ENCODE data around the gene RADIL. TPM values are rescaled to one million over a fixed set of nuclear protein-coding genes. Genes with fewer than 3 reads are reported as not detected.

The RADIL gene
- total RNA-seq, 3 donors from 2014 or later = 0.08 to 0.32 (median 0.23) TPM

DNA sequence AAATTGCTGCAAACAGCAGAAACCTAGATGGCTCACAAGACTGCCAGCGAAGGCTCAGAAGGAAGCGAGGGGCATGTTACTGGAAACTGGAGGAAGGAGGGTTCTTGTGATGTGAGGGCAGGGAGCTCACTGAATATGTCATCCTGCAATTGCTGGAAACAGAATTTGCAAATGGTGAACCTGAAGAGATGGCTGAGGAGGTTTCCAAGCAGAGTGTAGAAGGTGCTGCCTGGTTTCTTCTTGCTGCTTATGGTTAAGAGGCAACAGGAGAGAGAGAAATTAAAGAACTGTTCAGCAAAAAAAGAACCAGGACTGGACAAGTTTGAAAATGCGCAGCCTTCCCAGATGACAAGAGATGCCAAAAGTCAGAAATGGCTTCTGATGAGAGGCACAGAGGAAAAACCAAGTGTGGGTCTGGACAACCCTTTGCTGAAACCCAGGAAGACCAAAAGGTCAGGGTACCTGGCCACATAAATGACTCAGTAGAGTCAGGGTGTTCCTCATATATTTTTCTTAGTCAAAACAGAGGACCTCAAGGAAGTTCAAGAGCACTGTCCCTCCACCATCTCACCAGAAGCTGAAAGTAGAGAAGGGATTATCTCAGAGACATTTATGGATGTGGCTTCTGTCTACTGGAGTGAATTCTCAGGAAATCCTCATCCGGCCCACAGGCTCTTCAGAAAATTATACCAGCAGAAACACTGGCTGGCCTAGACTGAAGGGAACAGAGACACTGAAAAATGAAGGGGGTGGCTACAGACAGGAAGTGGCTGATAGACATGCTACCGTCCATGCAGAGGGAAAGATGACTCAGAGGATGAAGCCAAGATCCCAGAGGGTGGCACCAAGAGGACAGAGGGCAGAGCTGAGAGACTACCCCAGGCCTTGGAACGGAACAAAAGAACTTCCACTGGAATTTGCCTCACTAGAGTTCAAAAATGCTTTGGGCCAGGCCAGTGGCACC lies 31.8 kb downstream of the RADIL start:
- DNase-seq (no peak), ATAC-seq (no peak)
- H3K36me3 Mint-ChIP-seq (ENCODE audit: insufficient read depth) = no peaks in the 10 kb centered on the region
- peaks cover 4% of the 10 kb centered on the region for H3K9me3 Mint-ChIP-seq
- H3K4me1 Mint-ChIP-seq (ENCODE audit: low read depth) = no peaks in the 10 kb centered on the region
- H3K27me3 Mint-ChIP-seq (ENCODE audit: low read depth) = peaks cover 15% of the 10 kb centered on the region
- no peak overlapping the region for H3K4me3 Mint-ChIP-seq

DNA sequence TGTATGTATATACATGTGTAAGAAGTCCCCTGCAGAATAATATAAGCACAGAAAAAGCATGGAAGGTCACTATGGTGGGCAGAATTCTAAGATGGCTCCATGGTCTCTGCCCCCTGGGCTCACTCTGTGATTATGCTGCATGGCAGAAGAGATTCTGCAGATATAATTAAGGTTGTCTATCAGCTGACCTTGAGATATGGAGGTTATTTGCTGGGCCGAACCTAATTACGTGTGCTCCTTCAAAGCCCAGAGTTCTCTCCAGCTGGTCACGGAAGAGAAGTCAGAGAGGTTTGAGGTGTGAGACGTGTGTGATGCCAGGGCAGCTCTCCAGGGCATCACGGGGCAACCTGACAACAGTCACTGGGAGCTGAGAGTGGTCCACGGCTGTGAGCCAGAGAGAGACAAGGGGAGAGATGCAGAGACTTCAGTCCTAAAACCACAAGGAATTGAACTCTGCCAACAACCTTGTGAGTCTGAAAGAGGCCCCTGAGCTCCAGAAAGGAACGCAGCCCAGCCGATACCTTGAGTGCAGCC lies 33.2 kb downstream of the RADIL start:
- H3K4me1 Mint-ChIP-seq (ENCODE audit: low read depth) = peaks cover 4% of the 10 kb centered on the region
- no peak overlapping the region for H3K4me3 Mint-ChIP-seq
- H3K9me3 Mint-ChIP-seq = peaks cover 4% of the 10 kb centered on the region
- no peaks in the 10 kb centered on the region for H3K36me3 Mint-ChIP-seq (ENCODE audit: insufficient read depth)
- DNase-seq (no peak), ATAC-seq (no peak)
- H3K27me3 Mint-ChIP-seq (ENCODE audit: low read depth) = peaks cover 20% of the 10 kb centered on the region

DNA sequence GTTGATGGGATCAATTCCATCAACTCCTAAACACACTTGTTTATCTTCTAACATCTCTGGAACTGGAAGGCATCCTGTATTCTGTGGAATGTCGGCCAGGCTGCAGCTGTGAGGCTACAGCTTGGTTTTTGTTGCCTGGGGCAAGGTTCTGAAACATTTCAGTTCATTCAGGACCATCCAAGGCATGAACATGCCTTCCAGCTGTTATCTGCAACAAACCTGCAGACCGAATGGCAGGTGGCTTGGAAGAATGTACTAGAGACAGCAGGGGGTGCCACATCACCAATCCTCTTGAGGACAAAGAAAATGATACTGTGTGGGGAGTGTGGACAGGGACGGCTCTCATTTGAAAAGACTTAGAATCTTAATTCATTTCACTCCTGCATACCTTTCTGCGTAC lies 34.1 kb downstream of the RADIL start:
- ATAC-seq (no peak), DNase-seq (no peak)
- Mint-ChIP-seq H3K4me3 (no peak overlapping the region), H3K4me1 (ENCODE audit: low read depth) (peaks cover 4% of the 10 kb centered on the region), H3K27me3 (ENCODE audit: low read depth) (peaks cover 22% of the 10 kb centered on the region), H3K9me3 (peaks cover 4% of the 10 kb centered on the region), H3K36me3 (ENCODE audit: insufficient read depth) (no peaks in the 10 kb centered on the region)

DNA sequence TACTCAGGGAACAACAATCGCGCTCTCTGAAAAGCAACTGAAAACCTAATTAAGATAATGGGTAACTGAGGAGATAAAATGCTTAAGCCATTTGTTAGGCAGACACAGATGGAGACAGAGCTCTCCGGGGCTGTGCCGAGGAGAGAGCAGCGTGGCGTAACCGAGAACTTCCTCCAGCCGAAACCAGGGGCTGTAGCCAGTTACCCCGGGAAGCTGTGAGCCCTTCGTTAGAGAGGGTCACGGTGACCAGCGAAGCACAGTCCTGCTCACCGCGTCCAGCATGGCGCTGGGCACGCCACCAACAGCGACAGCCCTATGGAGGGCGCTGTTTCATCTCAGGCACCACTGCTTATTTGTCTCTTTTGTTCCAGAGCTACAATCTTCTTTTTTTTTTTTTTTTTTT lies 37.8 kb downstream of the RADIL start:
- no peaks in the 10 kb centered on the region for H3K36me3 Mint-ChIP-seq (ENCODE audit: insufficient read depth)
- no peak overlapping the region for H3K4me3 Mint-ChIP-seq
- H3K4me1 Mint-ChIP-seq (ENCODE audit: low read depth) = peaks cover 4% of the 10 kb centered on the region
- H3K9me3 Mint-ChIP-seq = no peaks in the 10 kb centered on the region
- peaks cover 22% of the 10 kb centered on the region for H3K27me3 Mint-ChIP-seq (ENCODE audit: low read depth)
- ATAC-seq (no peak), DNase-seq (no peak)

DNA sequence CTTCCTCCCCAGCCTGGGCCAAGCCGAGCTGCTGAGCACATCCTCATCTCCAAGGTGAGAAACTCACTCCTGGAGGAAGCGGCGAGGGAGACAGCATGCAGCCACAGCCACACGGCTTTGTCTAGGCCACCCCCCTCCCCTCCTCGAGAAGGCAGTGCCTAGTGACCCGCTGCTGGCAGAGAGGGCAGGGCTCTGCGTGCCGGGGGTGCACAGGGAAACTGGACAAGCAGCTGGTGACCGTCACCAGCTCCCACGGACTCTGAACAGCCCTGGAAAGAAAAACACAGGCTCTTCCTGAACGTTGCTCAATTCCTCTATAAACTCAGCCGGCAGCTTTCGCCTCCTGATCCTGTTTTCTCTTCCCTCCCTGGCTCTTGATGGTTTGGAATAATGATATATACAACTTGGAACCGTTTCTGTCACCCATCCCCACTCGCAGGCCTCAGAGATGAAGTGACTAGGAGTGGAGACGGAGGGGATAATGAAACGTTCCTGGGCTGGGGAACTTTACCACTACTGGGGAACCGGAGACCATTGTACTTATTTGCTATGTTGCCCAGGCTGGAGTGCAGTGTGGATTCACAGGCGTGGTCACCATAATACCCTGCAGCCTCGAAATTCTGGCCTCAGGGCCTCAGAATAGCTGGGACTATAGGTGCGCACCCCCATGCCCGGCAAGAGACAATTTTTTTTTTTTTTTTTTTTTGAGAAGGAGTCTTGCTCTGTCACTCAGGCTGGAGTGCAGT lies 41.0 kb downstream of the RADIL start:
- ATAC-seq = no peak
- Mint-ChIP-seq H3K4me1 (ENCODE audit: low read depth) (peaks cover 4% of the 10 kb centered on the region), H3K36me3 (ENCODE audit: insufficient read depth) (no peaks in the 10 kb centered on the region), H3K4me3 (no peak overlapping the region), H3K27me3 (ENCODE audit: low read depth) (peaks cover 16% of the 10 kb centered on the region), H3K9me3 (no peaks in the 10 kb centered on the region)
- no peak for DNase-seq

DNA sequence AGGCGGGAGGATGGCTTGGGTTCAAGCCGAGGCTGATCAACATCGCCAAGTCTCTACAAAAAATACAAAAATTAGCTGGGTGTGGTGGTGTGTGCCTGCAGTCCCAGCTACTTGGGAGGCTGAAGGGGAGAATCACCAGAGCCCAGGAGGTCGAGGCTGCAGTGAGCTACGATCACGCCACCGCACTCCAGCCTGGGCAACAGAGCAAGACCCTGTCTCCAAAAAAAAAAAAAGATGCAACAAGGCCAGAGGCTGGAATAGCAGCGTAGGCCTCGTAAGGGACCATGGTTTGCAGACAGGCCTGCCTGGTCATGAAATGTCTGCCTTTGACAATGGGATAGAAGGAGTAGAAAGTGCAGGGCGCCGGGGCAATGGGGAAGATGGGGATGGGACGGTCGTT lies 41.7 kb downstream of the RADIL start:
- Mint-ChIP-seq H3K36me3 (ENCODE audit: insufficient read depth) (no peaks in the 10 kb centered on the region), H3K9me3 (no peaks in the 10 kb centered on the region), H3K27me3 (ENCODE audit: low read depth) (peaks cover 11% of the 10 kb centered on the region), H3K4me3 (no peak overlapping the region), H3K4me1 (ENCODE audit: low read depth) (peaks cover 4% of the 10 kb centered on the region)
- DNase-seq (no peak), ATAC-seq (no peak)

DNA sequence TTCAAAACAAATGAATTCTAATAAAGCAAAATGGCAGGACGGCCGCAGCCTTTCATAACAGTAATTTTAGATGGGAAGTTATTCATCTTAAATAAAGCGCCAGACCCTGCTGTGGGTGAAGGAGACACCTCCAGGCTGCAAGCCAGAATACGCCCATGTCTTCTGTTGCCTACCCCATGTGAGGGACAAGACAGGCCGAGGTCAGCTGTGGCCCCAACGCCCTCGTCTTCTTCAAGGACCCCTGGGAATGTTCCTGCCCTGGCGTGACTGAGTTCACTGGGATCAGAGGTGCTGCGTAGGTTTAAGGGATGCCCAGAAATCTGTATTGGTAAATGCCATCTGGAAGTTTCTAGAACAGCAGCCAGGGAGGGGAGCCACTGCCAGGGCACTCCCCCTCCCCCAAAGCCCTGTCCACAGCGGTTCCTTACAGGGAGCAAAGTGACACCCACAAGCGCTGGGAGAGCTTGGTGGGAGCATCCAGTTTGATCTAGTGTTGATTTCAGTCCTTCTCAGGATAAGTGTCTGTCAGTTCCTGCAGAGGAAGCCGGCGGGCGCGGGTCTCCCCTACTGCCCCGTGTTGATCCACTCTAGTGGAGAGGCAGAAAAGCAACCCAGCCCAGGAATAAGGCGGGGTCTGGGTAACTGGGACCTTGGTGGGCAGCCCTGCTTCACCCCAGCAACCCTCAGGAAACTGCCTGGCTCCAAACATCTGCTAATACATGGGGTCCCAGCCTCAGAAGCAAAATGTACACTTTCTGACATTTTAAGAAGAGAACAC lies 42.3 kb downstream of the RADIL start:
- ATAC-seq (no peak), DNase-seq (no peak)
- Mint-ChIP-seq H3K36me3 (ENCODE audit: insufficient read depth) (no peaks in the 10 kb centered on the region), H3K9me3 (no peaks in the 10 kb centered on the region), H3K27me3 (ENCODE audit: low read depth) (peaks cover 7% of the 10 kb centered on the region), H3K4me1 (ENCODE audit: low read depth) (peaks cover 4% of the 10 kb centered on the region), H3K4me3 (no peak overlapping the region)

DNA sequence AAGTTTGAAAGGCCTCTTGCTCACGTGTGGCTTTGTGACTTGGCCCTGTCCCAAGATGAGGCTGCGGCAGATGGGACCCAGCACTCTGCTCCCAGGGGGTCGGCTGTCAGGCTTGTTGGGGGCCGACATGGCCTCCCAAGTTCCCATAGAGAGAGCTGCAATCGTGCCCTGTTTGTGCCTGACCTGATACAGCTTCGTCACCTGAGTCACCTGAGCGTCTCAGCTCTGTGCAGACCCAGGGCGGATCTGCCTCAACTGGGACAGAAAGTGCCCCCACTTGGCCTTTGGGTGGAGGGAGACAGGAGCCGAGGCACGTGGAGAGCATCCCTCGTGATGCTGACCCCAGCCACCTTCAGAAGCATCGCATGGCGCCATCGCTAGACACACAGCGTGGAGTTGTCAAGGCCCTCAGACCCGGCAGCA lies 43.4 kb downstream of the RADIL start:
- no peak for DNase-seq
- no peak for ATAC-seq
- H3K4me3 Mint-ChIP-seq = no peak overlapping the region

DNA sequence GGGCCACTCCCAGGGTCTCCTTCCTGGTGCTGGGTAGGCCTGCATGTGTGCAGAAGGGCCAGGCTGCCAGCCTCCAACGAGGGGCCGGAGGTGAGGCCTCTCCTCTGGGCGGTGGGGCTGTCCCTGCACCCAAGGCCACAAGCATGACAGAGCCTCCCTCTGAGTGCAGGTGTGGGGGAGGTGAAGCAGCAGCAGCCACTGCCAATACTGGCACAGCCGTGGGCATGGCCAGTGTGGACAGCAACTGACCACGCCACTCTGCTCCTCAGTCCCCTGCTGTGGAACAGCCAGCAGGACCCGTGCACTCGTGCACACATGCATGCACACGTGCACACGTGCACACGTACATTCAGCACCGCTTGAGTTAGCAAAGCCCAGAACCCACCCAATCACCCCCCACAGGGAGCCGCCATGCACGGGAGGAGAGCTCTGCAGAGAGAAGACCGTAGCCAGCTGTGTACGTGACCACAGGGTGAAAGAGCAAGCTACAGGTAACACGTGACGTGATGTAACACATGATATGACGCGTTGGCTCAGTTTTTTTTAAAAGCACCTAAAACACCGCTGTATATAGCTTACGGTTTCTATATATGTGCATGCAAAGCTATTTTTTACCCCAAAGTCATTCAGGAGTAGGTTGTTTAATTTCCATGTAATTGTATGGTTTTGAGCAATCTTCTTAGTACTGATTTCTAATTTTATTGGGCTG lies 44.7 kb downstream of the RADIL start:
- H3K9me3 Mint-ChIP-seq = no peaks in the 10 kb centered on the region
- no peaks in the 10 kb centered on the region for H3K27me3 Mint-ChIP-seq (ENCODE audit: low read depth)
- no peak for DNase-seq
- no peak for ATAC-seq
- H3K4me1 Mint-ChIP-seq (ENCODE audit: low read depth) = no peaks in the 10 kb centered on the region
- H3K36me3 Mint-ChIP-seq (ENCODE audit: insufficient read depth) = no peaks in the 10 kb centered on the region
- no peak overlapping the region for H3K4me3 Mint-ChIP-seq

More for the DNA sequence above, 43.4 kb downstream of the RADIL start:
- Mint-ChIP-seq H3K27me3 (ENCODE audit: low read depth) (no peaks in the 10 kb centered on the region), H3K36me3 (ENCODE audit: insufficient read depth) (no peaks in the 10 kb centered on the region), H3K4me1 (ENCODE audit: low read depth) (no peaks in the 10 kb centered on the region), H3K9me3 (no peaks in the 10 kb centered on the region)

DNA sequence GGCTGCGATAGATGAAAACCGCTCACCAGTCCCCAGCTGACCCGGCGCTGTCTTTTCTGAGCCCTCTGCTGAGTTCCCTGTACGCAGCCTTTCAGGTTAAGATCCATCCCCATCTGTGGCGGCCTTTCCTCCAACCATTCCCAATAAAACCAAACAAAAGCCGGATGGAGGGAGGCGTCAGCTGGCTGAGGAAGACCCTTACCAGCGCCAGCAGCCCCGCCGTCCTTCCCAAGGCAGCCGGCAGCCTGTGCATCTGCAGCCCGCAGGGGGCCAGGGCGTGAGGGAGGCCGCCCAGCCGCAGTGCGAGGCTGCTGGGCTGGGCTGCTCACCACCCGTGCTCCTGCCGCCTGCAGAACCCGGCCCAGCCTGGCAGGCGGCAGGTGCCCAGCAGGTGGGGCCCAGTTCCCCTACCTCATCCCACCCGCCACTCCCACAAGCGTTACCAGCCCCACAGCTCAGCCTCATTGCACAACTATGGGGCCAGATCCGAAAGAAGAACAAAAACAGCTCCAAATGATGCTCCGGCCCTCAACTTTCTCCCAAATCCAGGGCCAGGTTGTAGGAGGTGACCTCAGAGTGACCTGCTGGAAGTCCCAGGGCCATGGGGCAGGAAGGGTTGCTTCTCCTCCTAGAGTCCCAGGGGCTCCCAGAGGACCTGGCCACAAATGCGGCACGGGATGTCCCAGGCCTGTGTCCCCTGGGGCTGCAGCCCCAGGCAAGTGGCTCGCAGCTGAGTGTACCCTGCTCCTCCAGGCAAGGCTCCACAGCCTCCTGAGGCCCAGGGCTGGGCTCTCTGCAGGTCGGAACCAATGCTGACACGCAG lies 45.5 kb downstream of the RADIL start:
- no peak for DNase-seq
- Mint-ChIP-seq H3K4me1 (ENCODE audit: low read depth) (no peaks in the 10 kb centered on the region), H3K36me3 (ENCODE audit: insufficient read depth) (no peaks in the 10 kb centered on the region), H3K27me3 (ENCODE audit: low read depth) (no peaks in the 10 kb centered on the region), H3K4me3 (no peak overlapping the region), H3K9me3 (no peaks in the 10 kb centered on the region)
- ATAC-seq = no peak

DNA sequence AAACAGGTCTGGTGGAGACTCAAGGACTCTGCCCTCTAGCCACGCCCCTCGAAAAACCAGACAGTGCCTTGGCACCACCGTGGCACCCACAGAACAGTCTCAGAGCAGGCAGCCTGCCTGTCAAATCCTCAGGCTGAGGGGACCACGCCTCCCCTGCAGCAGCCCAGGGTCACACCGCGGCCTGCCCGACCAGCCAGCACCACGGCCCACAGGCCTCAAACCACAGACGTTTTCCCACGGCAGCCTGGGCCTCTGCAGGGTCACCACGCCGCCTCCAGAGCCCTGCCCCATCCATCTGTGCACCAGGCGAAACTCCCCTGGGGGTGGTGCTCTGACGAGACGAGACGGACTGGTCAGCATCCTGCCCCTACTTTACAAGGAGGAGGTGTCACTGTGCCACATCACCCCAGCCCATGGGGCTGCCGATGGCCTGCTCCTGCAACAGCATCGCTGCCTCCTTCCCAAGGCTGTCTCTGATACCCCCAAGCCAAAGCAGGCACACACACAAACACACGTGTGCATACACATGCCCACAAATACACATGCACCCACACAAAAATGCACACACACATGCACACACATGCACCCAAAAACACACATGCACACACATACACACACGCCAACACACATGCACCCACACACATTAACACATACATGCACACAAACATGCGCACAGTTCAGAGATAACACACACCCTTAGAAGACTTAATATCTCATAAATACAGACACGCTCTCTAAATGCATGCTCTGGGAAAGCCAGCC lies 46.3 kb downstream of the RADIL start:
- Mint-ChIP-seq H3K9me3 (no peaks in the 10 kb centered on the region), H3K4me1 (ENCODE audit: low read depth) (no peaks in the 10 kb centered on the region), H3K27me3 (ENCODE audit: low read depth) (no peaks in the 10 kb centered on the region), H3K36me3 (ENCODE audit: insufficient read depth) (no peaks in the 10 kb centered on the region), H3K4me3 (no peak overlapping the region)
- ATAC-seq (no peak), DNase-seq (no peak)

DNA sequence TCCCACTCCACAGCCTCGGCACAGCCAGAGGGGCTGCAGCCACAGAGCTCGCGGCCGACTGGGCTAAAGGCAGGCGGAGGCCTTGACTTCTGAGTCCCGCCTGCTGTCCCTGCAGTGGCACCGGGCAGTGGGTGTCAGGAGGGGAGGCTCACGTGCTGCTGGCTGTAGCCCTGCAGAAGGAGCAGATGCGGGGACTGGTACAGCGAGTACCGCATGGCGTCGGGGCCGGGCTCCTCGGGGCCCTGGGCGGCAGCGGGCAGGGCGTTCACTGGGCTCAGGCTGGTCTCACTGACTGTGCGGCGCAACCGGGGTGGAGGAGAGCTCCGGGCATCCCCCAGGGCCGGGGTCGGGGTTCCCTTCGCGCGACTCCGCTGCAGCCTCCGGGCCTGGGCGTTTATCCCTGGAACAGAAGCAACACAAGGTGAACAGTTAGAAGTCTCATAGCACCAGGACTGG lies 47.3 kb downstream of the RADIL start:
- DNase-seq (no peak), ATAC-seq (no peak)
- no peaks in the 10 kb centered on the region for H3K4me1 Mint-ChIP-seq (ENCODE audit: low read depth)
- H3K36me3 Mint-ChIP-seq (ENCODE audit: insufficient read depth) = no peaks in the 10 kb centered on the region
- H3K4me3 Mint-ChIP-seq = no peak overlapping the region
- H3K9me3 Mint-ChIP-seq = no peaks in the 10 kb centered on the region
- H3K27me3 Mint-ChIP-seq (ENCODE audit: low read depth) = no peaks in the 10 kb centered on the region
